Hematopoietic multipotent progenitor cell treated with erythropoietin and hydrocortisone succinate and interleukin-3 and kit ligand, for 15 days (in vitro differentiated cells): ENCODE measurements around the gene ICA1L.

Source experiments
- DNase-seq: peaks from one replicate; pipeline ENCODE4 v3.0.0-alpha.2; 2015; ENCODE audit warnings: low spot score

Gene ICA1L

DNA sequence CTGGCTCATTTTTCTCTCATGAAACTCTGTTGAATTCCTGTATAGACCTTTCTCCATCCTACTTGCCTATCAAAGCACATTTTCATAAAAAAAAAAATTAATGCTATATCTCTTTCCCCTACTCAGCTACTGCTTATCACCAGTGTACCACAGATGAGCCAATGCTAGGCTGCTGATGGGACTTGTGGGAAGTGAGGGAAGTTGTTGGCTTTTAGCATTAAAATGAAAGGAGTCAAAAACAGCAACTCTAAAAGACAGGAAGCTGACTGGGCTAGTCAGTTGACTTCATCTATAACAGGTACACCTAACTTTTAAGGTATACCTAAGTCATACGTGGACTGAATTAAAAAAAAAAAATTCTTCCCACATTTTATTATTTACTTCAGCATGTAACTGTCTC is 134.7 kb downstream of the ICA1L start:
- DNase-seq = no peak

- DNase-seq = no peak
Observed at GRCh38 chr2:202726070-202726469, 145.5 kb downstream of the ICA1L start.

GRCh38 chr2:202723746-202724145 is 147.8 kb downstream of the ICA1L start:
- no peak for DNase-seq
